ENCODE data around the gene PRICKLE1.

DNA sequence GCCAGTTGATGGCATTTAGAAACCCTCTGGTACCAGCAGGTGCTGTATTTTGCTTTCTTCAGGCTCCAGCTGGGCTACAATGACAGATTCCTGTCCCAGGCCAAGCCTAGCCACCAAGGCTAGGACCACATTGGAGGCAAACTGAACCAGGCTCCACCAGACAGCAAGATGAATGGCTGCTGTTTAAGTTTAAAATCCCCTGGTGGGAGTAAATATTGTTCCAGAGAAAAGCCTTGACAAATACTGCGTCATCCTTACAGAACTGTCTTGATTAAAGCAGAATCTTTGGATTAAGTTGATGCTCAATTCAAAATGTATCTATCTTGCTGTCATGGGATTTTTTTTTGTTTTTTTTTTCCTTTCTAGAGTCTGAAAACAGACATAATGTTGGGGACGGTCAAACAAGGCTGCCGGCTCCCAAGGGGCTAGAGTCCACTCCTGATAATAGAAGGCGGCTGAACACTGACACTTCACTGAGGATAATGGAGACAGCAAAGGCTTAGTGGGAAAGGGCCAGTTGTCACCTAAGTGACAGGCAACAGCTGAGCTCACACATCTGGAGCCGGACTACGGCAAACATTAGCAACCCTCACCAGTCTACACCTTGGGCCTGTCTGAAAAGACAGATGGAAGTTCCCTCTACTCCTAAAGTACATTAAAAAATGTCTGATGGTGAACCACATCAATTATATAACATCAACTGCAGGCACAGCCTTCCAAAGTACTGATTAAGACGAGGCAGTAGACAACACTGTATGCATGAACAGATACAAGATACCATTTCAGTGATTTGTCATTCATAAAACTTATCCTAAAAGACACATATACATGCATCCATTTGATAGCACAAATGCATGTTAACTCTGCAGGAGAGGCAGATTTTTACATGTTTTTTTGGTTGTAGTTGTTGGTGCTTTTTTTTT, 1.7 kb downstream of the PRICKLE1 start:
- TF ChIP-seq, protein P1, sequence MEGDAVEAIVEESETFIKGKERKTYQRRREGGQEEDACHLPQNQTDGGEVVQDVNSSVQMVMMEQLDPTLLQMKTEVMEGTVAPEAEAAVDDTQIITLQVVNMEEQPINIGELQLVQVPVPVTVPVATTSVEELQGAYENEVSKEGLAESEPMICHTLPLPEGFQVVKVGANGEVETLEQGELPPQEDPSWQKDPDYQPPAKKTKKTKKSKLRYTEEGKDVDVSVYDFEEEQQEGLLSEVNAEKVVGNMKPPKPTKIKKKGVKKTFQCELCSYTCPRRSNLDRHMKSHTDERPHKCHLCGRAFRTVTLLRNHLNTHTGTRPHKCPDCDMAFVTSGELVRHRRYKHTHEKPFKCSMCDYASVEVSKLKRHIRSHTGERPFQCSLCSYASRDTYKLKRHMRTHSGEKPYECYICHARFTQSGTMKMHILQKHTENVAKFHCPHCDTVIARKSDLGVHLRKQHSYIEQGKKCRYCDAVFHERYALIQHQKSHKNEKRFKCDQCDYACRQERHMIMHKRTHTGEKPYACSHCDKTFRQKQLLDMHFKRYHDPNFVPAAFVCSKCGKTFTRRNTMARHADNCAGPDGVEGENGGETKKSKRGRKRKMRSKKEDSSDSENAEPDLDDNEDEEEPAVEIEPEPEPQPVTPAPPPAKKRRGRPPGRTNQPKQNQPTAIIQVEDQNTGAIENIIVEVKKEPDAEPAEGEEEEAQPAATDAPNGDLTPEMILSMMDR (IDR thresholded peaks at IDR 0.05; ENCODE audit: low read depth, low read length) = no peak
- no peak for TF ChIP-seq POLR2A (IDR thresholded peaks at IDR 0.05; ENCODE audit: extremely low read depth, insufficient read length)
- TF ChIP-seq MYC (IDR thresholded peaks at IDR 0.05; ENCODE audit: low read depth, low read length) = no peak
- TF ChIP-seq, protein P2, sequence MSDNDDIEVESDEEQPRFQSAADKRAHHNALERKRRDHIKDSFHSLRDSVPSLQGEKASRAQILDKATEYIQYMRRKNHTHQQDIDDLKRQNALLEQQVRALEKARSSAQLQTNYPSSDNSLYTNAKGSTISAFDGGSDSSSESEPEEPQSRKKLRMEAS (IDR thresholded peaks at IDR 0.05; ENCODE audit: low read depth, low read length) = no peak

Data from NB4 (cell line).